HEK293 (cell line): Measurements from ENCODE around the gene NPHP4.

Experiments
- CTCF ChIA-PET: fragments of 350-600 bp; formaldehyde crosslinking; extraction: SDS; loops from one replicate; lab custom pipeline; 2021; ENCODE audit warnings: antibody characterized with exemption; lab: Yijun Ruan, JAX
- POLR2A ChIA-PET: fragments of 300-600 bp; formaldehyde crosslinking; extraction: SDS; loops from one replicate; lab custom pipeline; 2020; ENCODE audit warnings: antibody characterized with exemption, inconsistent platforms; lab: Yijun Ruan, JAX
- H3K27ac ChIP-seq: fragments of 200-500 bp; sonication (Bioruptor generic); 2 replicates; pipeline ENCODE4 v1.5.1; 2014; ENCODE audit warnings: low read depth, low read length, control low read depth, inconsistent platforms; ENCODE audit errors: extremely low read depth
- H3K36me3 ChIP-seq, 2 experiments: fragments of 200-500 bp in 1 of 2; sonication (Bioruptor generic) in 1 of 2; 1 replicate in 1 of 2; 2 replicates in 1 of 2; pipeline ENCODE4 v1.5.1; 2014 to 2017; ENCODE audit warnings: inconsistent platforms in 2 of 2, low read length in 2 of 2; ENCODE audit not compliant: control insufficient read depth in 2 of 2, insufficient read depth in 1 of 2
- H3K4me1 ChIP-seq: fragments of 200-500 bp; sonication (Bioruptor generic); 2 replicates; pipeline ENCODE4 v1.5.1; 2014; ENCODE audit warnings: mild to moderate bottlenecking, low read length, inconsistent platforms; ENCODE audit not compliant: control insufficient read depth, insufficient read depth
- H3K4me3 ChIP-seq: 2 replicates; pipeline ENCODE4 v1.5.1; 2011; ENCODE audit warnings: low read depth, mild to moderate bottlenecking, control low read depth, low read length, moderate library complexity
- H3K9me3 ChIP-seq: fragments of 200-500 bp; sonication (Bioruptor generic); 2 replicates; pipeline ENCODE4 v1.5.1; 2014; ENCODE audit warnings: low read depth, low read length, inconsistent platforms; ENCODE audit not compliant: control insufficient read depth, insufficient read depth
- MZF1 ChIP-seq: fragments of 450-650 bp; formaldehyde crosslinking; IDR thresholded peaks from 2 replicates; pipeline ENCODE4 v1.5.1; 2017; ENCODE audit warnings: missing biosample characterization, missing genetic modification characterization, borderline replicate concordance
- PRDM4 ChIP-seq: fragments of 450-650 bp; formaldehyde crosslinking; IDR thresholded peaks from 2 replicates; pipeline ENCODE4 v1.5.1; 2017; ENCODE audit warnings: missing biosample characterization, missing genetic modification characterization
- PRDM6 ChIP-seq: fragments of 450-650 bp; formaldehyde crosslinking; IDR thresholded peaks from 2 replicates; pipeline ENCODE4 v1.5.1; 2017; ENCODE audit warnings: missing biosample characterization, missing genetic modification characterization
- TRIM28 ChIP-seq: IDR thresholded peaks from 2 replicates; pipeline ENCODE4 v1.6.1; 2011; ENCODE audit warnings: low read length, control low read depth, borderline replicate concordance
- TSHZ1 ChIP-seq: fragments of 450-650 bp; formaldehyde crosslinking; IDR thresholded peaks from 2 replicates; pipeline ENCODE4 v1.5.1; 2016; ENCODE audit warnings: missing biosample characterization, missing genetic modification characterization, borderline replicate concordance
- ZNF121 ChIP-seq: fragments of 450-650 bp; formaldehyde crosslinking; IDR thresholded peaks from 2 replicates; pipeline ENCODE4 v1.5.1; 2016; ENCODE audit warnings: missing biosample characterization, missing genetic modification characterization
- ZNF132 ChIP-seq: fragments of 450-650 bp; formaldehyde crosslinking; IDR thresholded peaks from 2 replicates; pipeline ENCODE4 v1.5.1; 2017; ENCODE audit warnings: missing biosample characterization, missing genetic modification characterization, borderline replicate concordance
- ZNF133 ChIP-seq: fragments of 450-650 bp; formaldehyde crosslinking; IDR thresholded peaks from 2 replicates; pipeline ENCODE4 v1.5.1; 2016; ENCODE audit warnings: missing biosample characterization, missing genetic modification characterization
- ZNF148 ChIP-seq: fragments of 450-650 bp; formaldehyde crosslinking; IDR thresholded peaks from 2 replicates; pipeline ENCODE4 v1.5.0; 2017; ENCODE audit warnings: missing biosample characterization, missing genetic modification characterization, borderline replicate concordance
- ZNF24 ChIP-seq: fragments of 450-650 bp; formaldehyde crosslinking; IDR thresholded peaks from 2 replicates; pipeline ENCODE4 v1.5.1; 2016; ENCODE audit warnings: missing biosample characterization, missing genetic modification characterization
- ZNF302 ChIP-seq: fragments of 450-650 bp; formaldehyde crosslinking; IDR thresholded peaks from 2 replicates; pipeline ENCODE4 v1.5.1; 2016; ENCODE audit warnings: missing biosample characterization, missing genetic modification characterization, low read depth
- ZNF362 ChIP-seq: fragments of 450-650 bp; formaldehyde crosslinking; IDR thresholded peaks from 2 replicates; pipeline ENCODE4 v1.5.1; 2016; ENCODE audit warnings: missing biosample characterization, missing genetic modification characterization
- ZNF488 ChIP-seq: fragments of 450-650 bp; formaldehyde crosslinking; IDR thresholded peaks from 2 replicates; pipeline ENCODE4 v1.5.1; 2016; ENCODE audit warnings: missing biosample characterization, missing genetic modification characterization
- ZNF596 ChIP-seq: fragments of 450-650 bp; IDR thresholded peaks from 2 replicates; pipeline ENCODE4 v1.5.0; 2018; ENCODE audit warnings: missing biosample characterization, mild to moderate bottlenecking, missing genetic modification characterization, moderate library complexity
- ZNF624 ChIP-seq: fragments of 450-650 bp; formaldehyde crosslinking; IDR thresholded peaks from 2 replicates; pipeline ENCODE4 v1.5.1; 2017; ENCODE audit warnings: missing biosample characterization, missing genetic modification characterization
- ZNF639 ChIP-seq: fragments of 450-650 bp; formaldehyde crosslinking; IDR thresholded peaks from 2 replicates; pipeline ENCODE4 v1.5.1; 2016; ENCODE audit warnings: missing biosample characterization, missing genetic modification characterization

NPHP4 gene

GRCh38 chr1:5896706-5897660 lies 95.2 kb downstream of the NPHP4 start:
- Histone ChIP-seq H3K4me1 (no peaks in the 10 kb centered on the region), H3K9me3 (no peaks in the 10 kb centered on the region), H3K36me3 (peaks cover 0 to 36% of the 10 kb centered on the region in 2 experiments; a peak in 1 of 3 replicates), H3K27ac (no peak overlapping the region), H3K4me3 (no peak overlapping the region)
- CTCF ChIA-PET, result no interaction called here
- TF ChIP-seq PRDM4 (tag by site-specific recombination), result no peak
- TF ChIP-seq ZNF596 (tag by site-specific recombination), result no peak
- TF ChIP-seq PRDM6, result no peak
- TF ChIP-seq ZNF624, result no peak
- TF ChIP-seq, all 188 proteins: peak for 0
- POLR2A ChIA-PET, result no interaction called here

GRCh38 chr1:5895446-5896406 lies 96.5 kb downstream of the NPHP4 start:
- ChIA-PET POLR2A (no interaction called here), CTCF (no interaction called here)
- Histone ChIP-seq H3K4me3 (no peak overlapping the region), H3K36me3 (peaks cover 0 to 37% of the 10 kb centered on the region in 2 experiments; a peak in 1 of 3 replicates), H3K27ac (no peak overlapping the region), H3K9me3 (no peaks in the 10 kb centered on the region), H3K4me1 (no peaks in the 10 kb centered on the region)
- TF ChIP-seq ZNF121 (tag by site-specific recombination) (no peak), TRIM28 (no peak), ZNF133 (tag by site-specific recombination) (no peak), MZF1 (tag by site-specific recombination) (no peak), TSHZ1 (tag by site-specific recombination) (no peak), ZNF488 (tag by site-specific recombination) (no peak), ZNF24 (no peak), ZNF132 (no peak), ZNF362 (tag by site-specific recombination) (no peak), ZNF148 (tag by site-specific recombination) (no peak), ZNF639 (tag by site-specific recombination) (no peak), ZNF302 (tag by site-specific recombination) (no peak), ZNF596 (tag by site-specific recombination) (no peak)
